Posterior cingulate gyrus (tissue), 11 donors: ENCODE results near the gene ADGRL2.

Source experiments
- DNase-seq, 10 donors: peaks; one replicate each; pipeline versions ENCODE4 v3.0.0 to v3.0.0-alpha.2; 2020 to 2021; ENCODE audit warnings: mixed read lengths in 3 of 10
- intact Hi-C: fragments of 100-400 bp; cut with DNase I; formaldehyde crosslinking; loops from one replicate; pipeline ENCODE4 v1.15.1; 2023

The ADGRL2 gene

DNA sequence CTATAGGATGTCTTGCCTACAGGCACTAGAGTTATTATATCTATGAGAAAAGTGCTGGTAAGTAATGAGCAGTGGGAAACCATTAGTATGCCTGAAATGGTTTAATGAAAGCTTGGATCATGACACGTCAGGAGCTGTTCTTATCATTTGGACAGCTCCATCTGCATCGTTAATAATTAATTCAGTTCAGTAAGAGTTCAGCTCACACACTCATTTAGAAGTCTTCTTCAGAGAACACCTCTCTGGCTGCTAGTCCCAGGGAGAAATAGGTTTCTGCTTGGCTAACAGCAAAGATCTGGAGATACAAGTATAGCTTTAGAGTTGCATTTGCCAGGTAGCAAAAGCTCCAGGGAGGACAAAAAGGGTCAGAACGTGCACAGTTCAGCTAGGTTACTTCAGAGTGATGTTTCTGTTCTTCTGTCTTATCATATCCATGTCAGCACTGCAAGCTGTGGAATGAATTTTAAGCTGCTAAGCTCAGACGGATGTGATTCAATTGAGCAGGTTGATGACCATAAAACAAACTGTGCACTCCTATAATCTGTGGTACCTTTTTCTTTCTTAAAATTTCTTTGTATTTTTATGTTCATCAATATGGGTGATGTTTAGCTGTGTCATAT is 173.6 kb downstream of the ADGRL2 start:
- intact Hi-C loops: no loop called here
- DNase-seq: no peak

DNA sequence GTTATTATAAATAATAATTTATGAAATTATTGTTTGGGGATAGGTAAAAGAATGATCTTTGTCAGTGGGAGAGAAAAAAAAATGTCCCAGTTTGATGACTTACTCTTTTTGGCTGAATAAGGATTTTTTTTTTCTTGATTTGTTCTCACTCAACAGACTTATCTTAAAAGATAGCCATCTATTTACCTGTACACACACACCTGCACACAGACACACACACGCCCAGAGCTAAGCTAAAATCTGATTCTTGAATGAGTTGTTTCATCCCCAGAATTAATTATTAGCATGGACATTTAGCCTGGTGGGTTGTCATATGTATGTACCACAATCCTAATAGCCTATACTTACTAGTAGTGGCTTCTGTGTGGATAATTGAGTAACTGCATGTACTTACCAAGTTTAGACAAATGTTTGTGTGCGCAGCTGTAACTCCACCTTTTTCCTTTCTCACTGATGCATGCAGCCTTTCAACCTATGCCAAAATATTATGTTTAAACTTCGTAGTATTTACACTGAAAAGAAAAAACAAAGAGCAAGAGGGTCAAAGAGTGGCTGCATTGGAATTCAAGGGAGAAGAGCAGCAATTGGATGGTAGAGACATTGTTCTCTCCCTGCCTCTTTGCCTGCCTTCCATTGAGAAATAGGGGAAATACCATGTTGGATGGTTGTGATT is 174.3 kb downstream of the ADGRL2 start:
- intact Hi-C loops: no loop called here

DNA sequence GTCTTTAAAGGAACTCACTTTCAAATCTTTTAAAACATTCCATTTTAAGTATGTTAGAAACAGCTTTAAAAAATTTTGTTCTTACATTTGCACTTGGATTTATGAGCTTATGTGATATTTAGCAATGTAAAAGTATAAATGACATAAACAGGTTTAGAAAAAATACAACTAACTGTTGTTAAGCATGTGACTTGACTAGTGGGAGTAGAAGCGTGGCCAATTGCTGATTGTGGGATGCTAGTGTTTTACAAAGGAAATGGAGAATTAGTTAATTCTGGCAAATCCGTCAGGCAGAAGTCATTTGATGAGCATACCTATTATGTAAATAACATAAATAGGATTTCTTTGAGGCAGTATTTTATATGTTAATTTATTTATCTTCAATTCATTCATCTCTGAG is 175.8 kb downstream of the ADGRL2 start:
- intact Hi-C loops: no loop called here
- no peak for DNase-seq

More for the DNA sequence above, 174.3 kb downstream of the ADGRL2 start:
- no peak for DNase-seq

DNA sequence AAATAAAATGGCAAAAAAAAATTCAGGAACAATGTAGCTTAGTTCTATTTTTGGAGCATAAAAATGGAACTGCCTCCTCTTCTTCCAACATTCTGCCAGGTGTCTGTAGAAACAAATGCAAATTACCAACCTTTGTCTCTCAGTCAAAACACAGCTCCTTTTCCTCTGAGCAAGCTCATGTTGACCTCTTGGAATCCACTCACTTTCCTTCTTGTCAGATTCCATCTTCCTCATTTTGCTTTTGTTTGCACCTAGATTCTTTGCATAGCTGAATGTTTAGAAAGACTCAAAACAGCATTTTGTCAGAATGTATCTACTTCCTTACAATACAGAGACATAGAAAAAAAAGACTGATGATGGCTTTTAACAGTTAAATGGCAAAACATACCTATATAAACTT is 178.2 kb downstream of the ADGRL2 start:
- no peak for DNase-seq
- intact Hi-C loops: no loop called here

GRCh38 chr1:81982523-81982922 is 181.8 kb downstream of the ADGRL2 start:
- intact Hi-C loops: no loop called here

DNA sequence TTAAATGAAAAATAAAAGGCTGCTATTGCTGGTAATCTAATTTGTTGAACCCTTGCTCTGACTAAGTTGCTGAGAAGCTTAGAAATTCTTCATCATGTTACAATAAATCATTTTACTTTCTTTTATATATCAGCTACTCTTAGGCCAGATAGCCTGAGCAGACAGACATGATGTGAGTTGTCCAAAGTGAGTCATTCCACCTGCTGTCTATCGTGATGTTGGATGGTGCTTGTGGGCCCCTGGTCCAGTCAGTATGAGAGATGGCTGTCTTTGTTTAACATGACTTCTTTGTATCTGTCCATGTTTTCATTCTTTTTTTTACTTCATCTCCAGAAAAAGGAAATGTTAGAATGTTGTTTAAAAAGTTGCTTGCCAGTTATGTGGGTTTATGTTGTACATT is 188.8 kb downstream of the ADGRL2 start:
- DNase-seq: no peak
- intact Hi-C loops: no loop called here

More at GRCh38 chr1:81982523-81982922, 181.8 kb downstream of the ADGRL2 start:
- DNase-seq: no peak

- intact Hi-C loops: no loop called here
- no peak for DNase-seq
Observed at GRCh38 chr1:81990241-81990640, 189.5 kb downstream of the ADGRL2 start.

- intact Hi-C loops: no loop called here
- DNase-seq: no peak
Observed at GRCh38 chr1:81998165-81998564, 197.4 kb downstream of the ADGRL2 start.

DNA sequence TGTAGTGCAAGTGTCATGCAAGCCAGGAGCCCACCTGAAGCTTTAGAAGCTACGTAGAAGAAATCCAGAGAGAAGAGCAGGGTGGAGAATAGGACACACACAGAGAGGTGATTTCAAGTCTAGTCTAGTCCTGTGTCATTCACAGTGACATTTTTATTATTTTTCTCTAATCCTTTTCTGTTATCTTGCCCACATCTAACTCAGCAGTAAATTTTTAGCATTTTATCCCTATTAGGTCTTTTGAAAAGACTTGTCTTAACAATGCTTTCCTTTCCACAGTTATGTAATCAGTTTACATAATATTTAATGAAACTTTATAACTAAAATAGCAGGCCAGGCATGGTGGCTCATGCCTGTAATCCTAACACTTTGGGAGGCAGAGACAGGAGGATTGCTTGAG is 198.6 kb downstream of the ADGRL2 start:
- no peak for DNase-seq
- intact Hi-C loops: no loop called here

- DNase-seq: no peak
- intact Hi-C loops: no loop called here
Observed at GRCh38 chr1:82000221-82000620, 199.5 kb downstream of the ADGRL2 start.

DNA sequence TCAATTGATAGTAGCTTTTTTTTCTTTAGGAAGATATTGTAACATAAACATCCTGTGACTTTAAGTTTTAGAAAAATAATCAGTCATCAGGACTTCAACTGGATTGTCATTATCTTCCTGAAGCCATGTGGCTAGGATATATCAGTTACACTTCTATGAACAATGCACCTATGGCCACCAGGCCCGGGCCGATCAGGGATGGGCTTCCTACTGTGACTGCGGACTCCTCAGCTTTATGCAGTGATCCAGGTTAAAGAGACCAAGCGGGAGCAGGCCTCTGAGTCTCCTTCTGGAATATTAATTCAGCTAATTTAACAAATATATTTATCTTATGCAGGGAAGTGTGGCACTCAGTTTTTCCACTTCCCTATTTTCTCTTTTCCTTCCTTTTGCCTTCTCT is 200.6 kb downstream of the ADGRL2 start:
- peak in 1 of 10 donors; percentile 59 for DNase-seq
- intact Hi-C loops: no loop called here

GRCh38 chr1:82007804-82008203 is 207.1 kb downstream of the ADGRL2 start:
- intact Hi-C loops: no loop called here
- no peak for DNase-seq

DNA sequence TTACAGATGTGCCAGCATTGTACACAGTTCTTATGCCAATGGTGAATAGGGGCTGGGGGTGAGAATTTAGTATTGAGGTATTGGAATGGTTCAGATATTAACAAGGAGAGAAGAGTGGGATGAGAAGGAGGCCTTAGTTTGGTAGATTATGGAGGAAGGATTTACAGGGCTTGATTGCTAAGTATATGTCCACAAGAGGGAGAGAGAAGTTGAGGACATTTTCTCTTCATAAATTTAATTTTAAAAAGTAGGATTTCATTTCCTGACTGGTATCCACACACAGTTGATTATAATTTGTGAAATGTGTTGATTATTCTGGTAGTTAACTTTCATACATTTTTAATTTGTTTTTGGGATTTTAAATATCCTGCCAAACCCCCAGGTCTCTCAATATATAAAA is 213.0 kb downstream of the ADGRL2 start:
- intact Hi-C loops: no loop called here
- no peak for DNase-seq

- no peak for DNase-seq
Observed at GRCh38 chr1:82015444-82015843, 214.7 kb downstream of the ADGRL2 start.

DNA sequence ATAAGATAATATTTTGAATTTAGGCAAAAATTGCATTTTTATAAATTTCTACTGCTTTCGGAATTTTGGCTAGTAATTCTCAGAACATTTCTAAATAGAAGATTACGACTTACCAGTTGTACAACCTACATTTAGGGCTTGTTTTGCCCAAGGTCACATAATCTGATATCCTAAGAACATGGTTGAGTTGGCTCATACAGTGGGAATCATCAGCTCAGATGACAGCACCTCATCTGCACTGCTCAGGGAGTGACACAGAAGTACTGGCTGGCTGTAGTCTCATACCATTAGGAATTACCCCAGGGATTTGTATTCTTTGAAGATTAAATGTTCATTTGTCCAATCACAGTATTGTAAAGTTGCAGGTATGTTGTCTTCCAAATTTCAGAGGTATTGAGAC is 217.6 kb downstream of the ADGRL2 start:
- intact Hi-C loops: no loop called here
- DNase-seq: no peak

More at GRCh38 chr1:82015444-82015843, 214.7 kb downstream of the ADGRL2 start:
- intact Hi-C loops: no loop called here

DNA sequence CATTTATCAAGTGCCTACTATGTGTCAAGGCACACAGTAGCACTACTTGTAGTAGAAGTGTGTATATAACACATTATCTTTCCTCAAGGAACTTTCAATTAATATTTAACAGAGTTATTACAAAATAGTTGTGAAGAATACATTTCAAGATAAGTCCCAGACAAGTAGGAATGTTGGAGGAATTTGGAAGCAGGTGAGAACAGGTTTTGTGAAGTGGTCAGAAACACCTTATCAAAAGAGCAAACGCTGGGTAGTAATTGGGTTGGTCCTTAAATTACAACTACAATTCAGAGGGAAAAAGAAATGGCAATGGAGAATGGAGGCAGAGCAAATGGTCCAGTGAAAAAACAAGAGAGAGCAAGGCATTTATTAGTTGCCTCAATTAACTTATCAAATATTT is 218.8 kb downstream of the ADGRL2 start:
- DNase-seq: no peak
- intact Hi-C loops: no loop called here

DNA sequence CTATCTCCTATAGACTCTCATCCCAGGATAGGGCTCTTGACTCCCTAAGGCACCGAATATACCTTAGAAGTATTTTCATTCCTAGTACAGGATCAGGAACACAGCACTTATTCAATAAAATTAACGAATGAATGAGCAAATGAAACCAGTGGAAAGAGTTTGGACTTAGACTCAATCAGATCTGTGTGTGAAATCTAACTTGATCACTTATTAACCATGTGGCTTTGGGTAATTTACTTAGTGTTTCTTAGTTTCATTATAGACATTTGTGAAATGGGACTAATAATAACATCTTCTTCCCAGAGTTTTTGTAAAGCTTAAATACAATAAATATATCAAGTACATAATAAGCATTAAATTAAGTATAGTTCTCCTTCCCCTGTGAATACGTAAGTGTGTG is 230.1 kb downstream of the ADGRL2 start:
- intact Hi-C loops: no loop called here
- no peak for DNase-seq

- intact Hi-C loops: no loop called here
- no peak for DNase-seq
Observed at GRCh38 chr1:82032068-82032467, 231.3 kb downstream of the ADGRL2 start.

- intact Hi-C loops: no loop called here
- no peak for DNase-seq
Observed at GRCh38 chr1:82034812-82035211, 234.1 kb downstream of the ADGRL2 start.
